Body of pancreas (tissue), 4 donors: Measurements from ENCODE around the gene SIK2.
"Not testable (repeated sequence)": the region's sequence is repeated elsewhere in the genome, so short reads cannot be mapped to it uniquely, and the experiment has no call there.

Experiments
- CTCF ChIP-seq, 7 experiments: fragments of 450-650 bp in 4 of 7; fragments of 200-600 bp in 3 of 7; sonication (generic) in 3 of 7; IDR thresholded peaks; one replicate each; pipeline ENCODE4 v1.5.1; 2016 to 2019; ENCODE audit warnings: antibody characterized with exemption in 7 of 7
- POLR2A ChIP-seq, 3 donors: fragments of 450-650 bp; IDR thresholded peaks; one replicate each; pipeline ENCODE4 v1.6.1; 2016; ENCODE audit warnings: antibody characterized with exemption in 3 of 3, mild to moderate bottlenecking in 2 of 3

DNA sequence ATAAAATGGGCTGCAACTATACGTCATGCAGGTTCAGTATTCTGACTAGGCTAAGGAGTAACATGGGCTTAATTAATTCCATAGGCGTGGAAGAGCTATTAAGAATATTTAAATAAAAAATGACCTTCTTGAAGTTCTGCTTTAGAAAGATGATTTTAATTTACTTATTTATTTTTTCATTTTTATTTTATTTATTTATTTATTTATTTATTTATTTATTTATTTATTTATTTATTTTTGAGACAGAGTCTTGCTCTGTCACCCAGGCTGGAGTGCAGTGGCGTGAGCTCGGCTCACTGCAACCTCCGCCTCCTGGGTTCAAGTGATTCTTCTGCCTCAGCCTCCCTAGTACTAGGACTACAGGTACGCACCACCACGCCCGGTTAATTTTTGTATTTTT lies 55.7 kb downstream of the SIK2 start:
- TF ChIP-seq CTCF, POLR2A (IDR thresholded peaks at IDR 0.05): not testable (repeated sequence)
